Hepatocyte (in vitro differentiated cells): ENCODE data around the gene HLA-G. TPM values are rescaled to one million over a fixed set of nuclear protein-coding genes. Genes with fewer than 3 reads are reported as not detected.

Source experiments
- DNase-seq: peaks from one replicate; pipeline ENCODE4 v3.0.0-alpha.2; 2016; ENCODE audit warnings: low spot score
- H2AFZ ChIP-seq: fragments of 200-600 bp; sonication (generic); 2 replicates; pipeline ENCODE4 v1.6.0; 2016; ENCODE audit warnings: antibody characterized with exemption, mild to moderate bottlenecking
- H3K27ac ChIP-seq: fragments of 200-600 bp; sonication (generic); 2 replicates; pipeline ENCODE4 v1.5.1; 2016; ENCODE audit warnings: mild to moderate bottlenecking
- H3K27me3 ChIP-seq: fragments of 200-600 bp; sonication (generic); 2 replicates; pipeline ENCODE4 v1.6.1; 2016
- H3K36me3 ChIP-seq: fragments of 200-600 bp; sonication (generic); replicated peaks from 2 replicates; pipeline ENCODE4 v1.5.1; 2016; ENCODE audit warnings: low read depth; ENCODE audit not compliant: insufficient read depth
- H3K4me1 ChIP-seq: fragments of 200-600 bp; sonication (generic); 2 replicates; pipeline ENCODE4 v1.5.1; 2016; ENCODE audit warnings: mild to moderate bottlenecking, moderate library complexity; ENCODE audit not compliant: insufficient read depth
- H3K4me2 ChIP-seq: fragments of 200-600 bp; sonication (generic); 2 replicates; pipeline ENCODE4 v1.6.0; 2016
- H3K4me3 ChIP-seq: fragments of 200-600 bp; sonication (generic); 2 replicates; pipeline ENCODE4 v1.5.1; 2016; ENCODE audit warnings: mild to moderate bottlenecking
- H3K79me2 ChIP-seq: fragments of 200-600 bp; sonication (generic); 2 replicates; pipeline ENCODE4 v1.6.0; 2017; ENCODE audit warnings: mild to moderate bottlenecking
- H3K9me2 ChIP-seq: fragments of 200-600 bp; sonication (generic); replicated peaks from 2 replicates; pipeline ENCODE4 v1.6.0; 2017; ENCODE audit warnings: mild to moderate bottlenecking; ENCODE audit not compliant: insufficient read depth
- H3K9me3 ChIP-seq: fragments of 200-600 bp; sonication (generic); 2 replicates; pipeline ENCODE4 v1.5.1; 2016; ENCODE audit warnings: low read depth, mild to moderate bottlenecking
- H4K20me1 ChIP-seq: fragments of 200-600 bp; sonication (generic); 2 replicates; pipeline ENCODE4 v1.6.0; 2016; ENCODE audit warnings: mild to moderate bottlenecking; ENCODE audit not compliant: insufficient read depth, poor library complexity, severe bottlenecking
- EZH2 ChIP-seq: fragments of 200-600 bp; sonication (generic); IDR thresholded peaks from 2 replicates; pipeline ENCODE4 v1.6.1; 2016; ENCODE audit warnings: antibody characterized with exemption, mild to moderate bottlenecking, borderline replicate concordance
- EZH2phosphoT487 ChIP-seq: fragments of 200-600 bp; sonication (generic); IDR thresholded peaks from one replicate; pipeline ENCODE4 v1.6.1; 2018; ENCODE audit warnings: antibody characterized with exemption, mild to moderate bottlenecking, low read depth, moderate library complexity; ENCODE audit not compliant: unreplicated experiment, severe bottlenecking
- WGBS: methylation state at CpG from one replicate; pipeline ENCODE4 v1.1.6; 2016; ENCODE audit warnings: low lambda C conversion rate; ENCODE audit errors: missing lambda C conversion rate; 5-methylcytosine and 5-hydroxymethylcytosine counted together
- polyA plus RNA-seq: library from polyadenylated mRNA; unstranded; fragments of >200 nt; fragmentation: Nextera tagmentation; extraction: Ambion mirVana; gene quantifications from 2 replicates; pipeline ENCODE4 v1.2.1, GENCODE V29; 2016
- total RNA-seq: library from RNA; depleted of rRNA; stranded (reverse); fragments of >200 nt; gene quantifications from 2 replicates; pipeline ENCODE4 v1.2.3, GENCODE V29; 2014
- TF ChIP-seq, protein P1 (sequence below): fragments of 200-600 bp; sonication (generic); IDR thresholded peaks from 2 replicates; pipeline ENCODE4 v1.5.1; 2016; ENCODE audit warnings: antibody characterized with exemption, mild to moderate bottlenecking; ENCODE audit not compliant: poor library complexity

The HLA-G gene
- total and polyA plus RNA-seq, 2 experiments from 2014 or later = 2.8 TPM; not detected in 1

DNA sequence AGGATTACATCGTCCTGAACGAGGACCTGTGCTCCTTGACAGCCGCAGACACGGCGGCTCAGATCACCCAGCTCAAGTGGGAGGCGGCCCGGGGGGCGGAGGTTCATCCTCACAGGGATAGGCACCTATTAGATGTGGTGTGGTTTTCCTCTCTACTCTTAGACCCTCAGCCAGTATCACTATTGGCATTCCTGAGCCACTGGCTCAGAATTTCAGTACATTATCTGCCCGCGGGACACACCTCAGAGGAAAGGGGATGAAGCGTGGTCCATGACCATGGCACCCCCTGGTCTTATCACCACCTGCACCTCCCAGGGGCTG lies 34.6 kb upstream of the HLA-G start:
- Histone ChIP-seq H3K4me1 (peaks cover 8% of the 10 kb centered on the region), H3K27me3 (peaks cover 60% of the 10 kb centered on the region), H3K4me3 (peak overlapping the region; percentile 63), H3K36me3 (no peaks in the 10 kb centered on the region), H4K20me1 (no peaks in the 10 kb centered on the region), H3K27ac (no peak overlapping the region), H3K79me2 (no peaks in the 10 kb centered on the region), H3K4me2 (peak overlapping the region; percentile 97), H3K9me2 (no peaks in the 10 kb centered on the region), H3K9me3 (no peaks in the 10 kb centered on the region), H2AFZ (peak overlapping the region; percentile 93)
- no peak for DNase-seq
- WGBS = 44% methylated on average over 11 of the region's 11 CpGs
- no peak for TF ChIP-seq EZH2phosphoT487
- TF ChIP-seq, protein P1, sequence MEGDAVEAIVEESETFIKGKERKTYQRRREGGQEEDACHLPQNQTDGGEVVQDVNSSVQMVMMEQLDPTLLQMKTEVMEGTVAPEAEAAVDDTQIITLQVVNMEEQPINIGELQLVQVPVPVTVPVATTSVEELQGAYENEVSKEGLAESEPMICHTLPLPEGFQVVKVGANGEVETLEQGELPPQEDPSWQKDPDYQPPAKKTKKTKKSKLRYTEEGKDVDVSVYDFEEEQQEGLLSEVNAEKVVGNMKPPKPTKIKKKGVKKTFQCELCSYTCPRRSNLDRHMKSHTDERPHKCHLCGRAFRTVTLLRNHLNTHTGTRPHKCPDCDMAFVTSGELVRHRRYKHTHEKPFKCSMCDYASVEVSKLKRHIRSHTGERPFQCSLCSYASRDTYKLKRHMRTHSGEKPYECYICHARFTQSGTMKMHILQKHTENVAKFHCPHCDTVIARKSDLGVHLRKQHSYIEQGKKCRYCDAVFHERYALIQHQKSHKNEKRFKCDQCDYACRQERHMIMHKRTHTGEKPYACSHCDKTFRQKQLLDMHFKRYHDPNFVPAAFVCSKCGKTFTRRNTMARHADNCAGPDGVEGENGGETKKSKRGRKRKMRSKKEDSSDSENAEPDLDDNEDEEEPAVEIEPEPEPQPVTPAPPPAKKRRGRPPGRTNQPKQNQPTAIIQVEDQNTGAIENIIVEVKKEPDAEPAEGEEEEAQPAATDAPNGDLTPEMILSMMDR = no peak
- TF ChIP-seq EZH2 = no peak

DNA sequence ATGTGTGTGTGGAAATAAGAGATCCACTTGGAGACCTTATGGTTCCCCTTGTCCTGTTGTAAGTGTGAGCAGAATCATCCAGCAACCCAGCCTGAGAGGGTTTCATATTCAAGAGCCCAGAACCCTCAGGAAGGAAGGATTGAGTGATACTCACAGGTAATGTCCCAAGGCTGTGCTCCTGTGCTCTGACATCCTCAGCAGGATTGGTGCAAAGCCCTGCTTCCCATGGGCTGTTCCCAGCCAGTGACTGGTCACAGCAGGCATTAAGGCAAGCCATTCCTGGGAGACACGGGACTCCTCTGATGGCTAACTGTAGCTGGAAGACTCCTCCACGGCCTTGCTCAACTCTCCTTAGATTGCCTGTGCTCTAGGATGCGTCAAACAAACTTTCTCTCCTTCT lies 33.8 kb upstream of the HLA-G start:
- Histone ChIP-seq H3K9me2 (no peaks in the 10 kb centered on the region), H3K4me1 (peaks cover 8% of the 10 kb centered on the region), H3K36me3 (no peaks in the 10 kb centered on the region), H3K4me3 (no peak overlapping the region), H3K27ac (no peak overlapping the region), H3K4me2 (no peak overlapping the region), H4K20me1 (no peaks in the 10 kb centered on the region), H2AFZ (no peak overlapping the region), H3K27me3 (peaks cover 60% of the 10 kb centered on the region), H3K9me3 (no peaks in the 10 kb centered on the region), H3K79me2 (no peaks in the 10 kb centered on the region)
- 67% methylated on average over 3 of the region's 3 CpGs for WGBS
- TF ChIP-seq EZH2phosphoT487 = no peak
- TF ChIP-seq EZH2 = no peak
- no peak for DNase-seq

DNA sequence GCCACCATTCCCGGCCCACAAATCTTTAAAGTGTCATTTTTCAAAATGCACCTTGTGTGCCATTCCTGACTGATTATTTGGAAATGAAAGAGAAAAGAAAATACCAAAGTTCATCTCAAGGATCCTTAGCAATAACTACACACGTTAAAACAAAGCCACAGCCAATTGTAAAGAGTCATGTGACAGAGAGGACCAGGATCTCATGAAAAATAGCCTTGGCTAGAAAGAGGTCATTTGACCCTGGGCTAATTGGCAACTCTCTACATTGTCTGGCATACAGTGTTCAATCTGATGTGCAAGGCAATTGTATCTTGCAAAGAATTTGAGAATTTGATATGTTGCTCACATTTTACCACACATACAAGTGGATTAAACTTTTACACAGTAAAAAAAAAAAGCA lies 31.6 kb upstream of the HLA-G start:
- H3K9me2 ChIP-seq = no peaks in the 10 kb centered on the region
- DNase-seq = no peak
- H3K9me3 ChIP-seq = no peaks in the 10 kb centered on the region
- peaks cover 8% of the 10 kb centered on the region for H3K4me1 ChIP-seq
- H3K79me2 ChIP-seq = no peaks in the 10 kb centered on the region
- no peak overlapping the region for H3K27ac ChIP-seq
- TF ChIP-seq EZH2phosphoT487 = no peak
- TF ChIP-seq EZH2 = no peak
- TF ChIP-seq, protein P1 = no peak
- no peak overlapping the region for H3K4me3 ChIP-seq
- H3K27me3 ChIP-seq = peaks cover 50% of the 10 kb centered on the region
- H4K20me1 ChIP-seq = no peaks in the 10 kb centered on the region
- no peak overlapping the region for H2AFZ ChIP-seq
- H3K4me2 ChIP-seq = no peak overlapping the region
- WGBS = 72% methylated on average over 2 of the region's 2 CpGs
- H3K36me3 ChIP-seq = no peaks in the 10 kb centered on the region

DNA sequence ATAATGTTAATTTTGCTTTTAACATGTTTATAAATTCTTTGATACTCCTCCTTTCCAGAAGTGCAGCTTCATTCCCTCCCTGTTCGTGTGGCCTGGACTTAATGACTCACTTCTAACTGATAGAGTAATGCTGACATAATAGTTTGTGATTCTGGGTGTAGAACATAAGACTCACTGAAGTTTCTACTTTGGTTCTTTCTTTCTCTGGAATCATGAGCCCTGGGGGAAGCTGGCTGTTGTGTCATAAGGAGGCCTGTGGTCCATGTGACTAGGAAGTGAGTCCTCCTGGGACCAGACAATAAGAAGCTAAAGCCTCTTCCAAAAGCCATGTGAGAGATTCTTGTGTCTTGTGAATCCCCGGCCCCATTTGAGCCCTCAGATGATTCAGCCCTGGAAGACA lies 30.5 kb upstream of the HLA-G start:
- Histone ChIP-seq H2AFZ (no peak overlapping the region), H3K79me2 (no peaks in the 10 kb centered on the region), H3K4me3 (no peak overlapping the region), H4K20me1 (no peaks in the 10 kb centered on the region), H3K9me3 (no peaks in the 10 kb centered on the region), H3K27me3 (peaks cover 39% of the 10 kb centered on the region), H3K27ac (no peak overlapping the region), H3K36me3 (no peaks in the 10 kb centered on the region), H3K4me1 (peaks cover 3% of the 10 kb centered on the region), H3K9me2 (no peaks in the 10 kb centered on the region), H3K4me2 (no peak overlapping the region)
- 35% methylated on average over 2 of the region's 2 CpGs for WGBS
- TF ChIP-seq EZH2phosphoT487 (no peak), EZH2 (no peak)
- TF ChIP-seq, protein P1 = no peak
- peak; percentile 19 for DNase-seq
